Regular cardiac myocyte (primary cell): Measurements from ENCODE around the gene ZDBF2. TPM values are rescaled to one million over a fixed set of nuclear protein-coding genes. Genes with fewer than 3 reads are reported as not detected.

Experiments used
- total RNA-seq: library from RNA; depleted of rRNA; stranded (reverse); fragments of >200 nt; gene quantifications from 2 replicates; pipeline ENCODE4 v1.2.3, GENCODE V29; 2014

Gene ZDBF2
- 12.1 and 26.2 TPM in 2 replicates for total RNA-seq

DNA sequence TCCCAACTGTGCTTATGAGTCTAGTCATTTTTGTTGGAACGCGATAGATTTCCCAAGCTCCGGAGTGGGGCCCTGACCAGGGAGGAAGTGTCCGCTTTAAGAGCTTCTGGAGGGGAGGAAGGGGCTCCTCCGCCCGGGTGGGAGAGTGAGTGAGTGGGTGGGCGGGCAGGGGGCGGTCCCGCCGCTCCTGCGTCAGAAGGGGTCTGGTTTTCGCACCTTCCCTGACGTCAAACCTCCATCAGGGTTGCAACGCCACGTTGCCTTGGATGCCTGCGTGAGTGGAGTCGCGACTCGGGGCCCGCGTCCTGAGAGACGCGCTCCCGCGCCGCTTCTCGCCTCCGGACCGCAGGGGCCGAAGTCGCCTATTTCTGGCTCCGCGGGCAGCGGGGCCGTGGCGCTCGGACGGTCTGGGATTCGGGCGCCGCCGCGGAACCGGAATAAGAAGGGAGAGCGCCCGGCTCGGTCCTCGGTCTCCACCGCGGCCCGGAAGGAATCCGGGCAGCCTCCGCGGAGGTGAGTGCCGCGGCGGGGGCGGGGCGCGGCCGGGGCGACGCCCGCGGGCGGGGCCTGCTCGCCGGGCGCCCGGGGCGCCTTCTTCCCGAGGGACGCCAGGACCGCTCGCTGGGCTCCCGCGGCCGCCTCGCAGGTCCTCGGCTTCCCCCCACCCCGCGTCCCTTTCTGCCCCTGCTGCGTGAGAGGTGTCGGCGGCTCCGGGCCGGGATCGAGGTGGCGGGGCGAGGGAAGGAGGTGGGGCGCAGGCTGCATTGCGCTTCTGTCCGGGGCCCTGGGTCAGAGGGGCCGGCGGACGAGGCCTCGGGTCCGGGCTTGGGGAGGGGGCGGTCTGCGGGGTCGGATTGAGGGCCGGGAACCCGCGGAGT is at the start of gene ZDBF2:
Gene ZDBF2 (plus strand): TSS at position 230 of the 878 bp plus-strand sequence. CDS start 7,187 bp downstream, outside the sequence.

Other genes starting within 250 kb of the ZDBF2 start
- gene INO80D, start 188.5 kb upstream of the ZDBF2 start, total RNA-seq = 5.1 and 5.6 TPM in 2 replicates
- gene NDUFS1, start 115.2 kb upstream of the ZDBF2 start, total RNA-seq = 133 and 161 TPM in 2 replicates
- gene EEF1B2, start 114.8 kb upstream of the ZDBF2 start, total RNA-seq = 528 and 823 TPM in 2 replicates
- gene ADAM23, start 168.9 kb downstream of the ZDBF2 start, total RNA-seq = 3.9 and 4.4 TPM in 2 replicates